ENCODE results near the gene ICOSLG.

GRCh38 chr21:44260791-44261631, 20.3 kb upstream of the ICOSLG start:
- no peak for TF ChIP-seq EZH2phosphoT487 (IDR thresholded peaks at IDR 0.05; ENCODE audit: low read depth, severe bottlenecking, unreplicated experiment)
- TF ChIP-seq CTCF (IDR thresholded peaks at IDR 0.05; ENCODE audit: poor library complexity), result no peak

Measured in hepatocyte (in vitro differentiated cells).